A673 (cell line): ENCODE data around the gene CPNE1. TPM values are rescaled to one million over a fixed set of nuclear protein-coding genes. Genes with fewer than 3 reads are reported as not detected.

Source experiments
- BruUV-seq: library from RNA; stranded (reverse); fragments of 400-500 nt; replicated peaks from 2 replicates; lab custom pipeline; 2021; lab: Mats Ljungman, UMichigan
- CTCF ChIA-PET: fragments of 300-600 bp; sonication (Branson Sonifier 250); formaldehyde crosslinking; loops from one replicate; lab custom pipeline; 2022; ENCODE audit warnings: antibody characterized with exemption; lab: Charles Lee
- POLR2A ChIA-PET: fragments of 300-600 bp; sonication (Branson Sonifier 250); formaldehyde crosslinking; loops from one replicate; lab custom pipeline; 2022; ENCODE audit warnings: antibody characterized with exemption; ENCODE audit not compliant: low non-redundant PET; lab: Charles Lee
- DNase-seq: peaks from one replicate; pipeline ENCODE4 v3.0.0-alpha.2; 2015; ENCODE audit warnings: low spot score
- H3K27ac ChIP-seq: fragments of 200-600 bp; sonication (generic); 2 replicates; pipeline ENCODE4 v1.5.1; 2016; ENCODE audit warnings: mixed run types, low read depth, mild to moderate bottlenecking, mixed read lengths, antibody characterized with exemption, low read length; ENCODE audit not compliant: poor library complexity, severe bottlenecking
- H3K27me3 ChIP-seq: fragments of 200-600 bp; sonication (generic); replicated peaks from 2 replicates; pipeline ENCODE4 v1.6.1; 2017; ENCODE audit warnings: mixed run types, low read depth, mild to moderate bottlenecking, mixed read lengths, antibody characterized with exemption, low read length; ENCODE audit not compliant: insufficient read depth, poor library complexity
- H3K36me3 ChIP-seq: fragments of 200-600 bp; sonication (generic); 2 replicates; pipeline ENCODE4 v1.6.1; 2016; ENCODE audit warnings: mixed run types, mild to moderate bottlenecking, mixed read lengths, antibody characterized with exemption, low read length; ENCODE audit not compliant: insufficient read depth, poor library complexity, severe bottlenecking
- H3K4me1 ChIP-seq: fragments of 200-600 bp; sonication (generic); 2 replicates; pipeline ENCODE4 v1.6.1; 2017; ENCODE audit warnings: mixed run types, mild to moderate bottlenecking, mixed read lengths, antibody characterized with exemption, low read length; ENCODE audit not compliant: insufficient read depth, poor library complexity, severe bottlenecking
- H3K4me3 ChIP-seq: fragments of 200-600 bp; sonication (generic); 2 replicates; pipeline ENCODE4 v1.5.1; 2016; ENCODE audit warnings: low read depth, mixed run types, mild to moderate bottlenecking, mixed read lengths, low read length; ENCODE audit not compliant: poor library complexity, severe bottlenecking
- H3K9me3 ChIP-seq: fragments of 200-600 bp; sonication (generic); 2 replicates; pipeline ENCODE4 v1.6.1; 2016; ENCODE audit warnings: mixed run types, low read depth, mild to moderate bottlenecking, mixed read lengths, antibody characterized with exemption, low read length; ENCODE audit not compliant: poor library complexity, severe bottlenecking
- EZH2 ChIP-seq: fragments of 200-600 bp; sonication (generic); IDR thresholded peaks from 2 replicates; pipeline ENCODE4 v1.6.1; 2017; ENCODE audit warnings: borderline replicate concordance, low read depth, mild to moderate bottlenecking, mixed read lengths, antibody characterized with exemption, low read length; ENCODE audit not compliant: poor library complexity, severe bottlenecking
- intact Hi-C: fragments of 100-400 bp; cut with micrococcal nuclease; formaldehyde crosslinking; loops from one replicate; pipeline ENCODE4 v1.10.0; 2022; ENCODE audit not compliant: unreplicated experiment
- total RNA-seq: library from RNA; stranded (reverse); gene quantifications from 2 replicates; pipeline ENCODE4 v1.2.3, GENCODE V29; 2021
- TF ChIP-seq, protein P1 (sequence below): fragments of 300-800, 200-600 bp; sonication (generic); conservative IDR thresholded peaks from 2 replicates; pipeline ENCODE4 v1.5.1; 2017; ENCODE audit warnings: low read depth, mild to moderate bottlenecking, antibody characterized with exemption, low read length, moderate library complexity, mixed read lengths

Gene CPNE1
- total RNA-seq, 1 experiment from 2014 or later: 273 TPM

- Histone ChIP-seq H3K27ac (peak overlapping the region; percentile 89), H3K4me1 (peaks cover 28% of the 10 kb centered on the region), H3K9me3 (no peaks in the 10 kb centered on the region), H3K27me3 (no peaks in the 10 kb centered on the region), H3K4me3 (peak overlapping the region; percentile 87), H3K36me3 (peaks cover 30% of the 10 kb centered on the region)
- POLR2A ChIA-PET: no interaction called here
- DNase-seq: peak; percentile 26
- TF ChIP-seq, protein P1, sequence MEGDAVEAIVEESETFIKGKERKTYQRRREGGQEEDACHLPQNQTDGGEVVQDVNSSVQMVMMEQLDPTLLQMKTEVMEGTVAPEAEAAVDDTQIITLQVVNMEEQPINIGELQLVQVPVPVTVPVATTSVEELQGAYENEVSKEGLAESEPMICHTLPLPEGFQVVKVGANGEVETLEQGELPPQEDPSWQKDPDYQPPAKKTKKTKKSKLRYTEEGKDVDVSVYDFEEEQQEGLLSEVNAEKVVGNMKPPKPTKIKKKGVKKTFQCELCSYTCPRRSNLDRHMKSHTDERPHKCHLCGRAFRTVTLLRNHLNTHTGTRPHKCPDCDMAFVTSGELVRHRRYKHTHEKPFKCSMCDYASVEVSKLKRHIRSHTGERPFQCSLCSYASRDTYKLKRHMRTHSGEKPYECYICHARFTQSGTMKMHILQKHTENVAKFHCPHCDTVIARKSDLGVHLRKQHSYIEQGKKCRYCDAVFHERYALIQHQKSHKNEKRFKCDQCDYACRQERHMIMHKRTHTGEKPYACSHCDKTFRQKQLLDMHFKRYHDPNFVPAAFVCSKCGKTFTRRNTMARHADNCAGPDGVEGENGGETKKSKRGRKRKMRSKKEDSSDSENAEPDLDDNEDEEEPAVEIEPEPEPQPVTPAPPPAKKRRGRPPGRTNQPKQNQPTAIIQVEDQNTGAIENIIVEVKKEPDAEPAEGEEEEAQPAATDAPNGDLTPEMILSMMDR: no peak
- TF ChIP-seq EZH2: no peak
- CTCF ChIA-PET: no interaction called here
- intact Hi-C loops: loop anchor here (2.0 kb wide), 1 partner anchor 82 kb away; no protein-coding TSS in a partner anchor
- no TSS peak for BruUV-seq
Measured at GRCh38 chr20:35698298-35699126, 33.8 kb upstream of the CPNE1 start.

DNA sequence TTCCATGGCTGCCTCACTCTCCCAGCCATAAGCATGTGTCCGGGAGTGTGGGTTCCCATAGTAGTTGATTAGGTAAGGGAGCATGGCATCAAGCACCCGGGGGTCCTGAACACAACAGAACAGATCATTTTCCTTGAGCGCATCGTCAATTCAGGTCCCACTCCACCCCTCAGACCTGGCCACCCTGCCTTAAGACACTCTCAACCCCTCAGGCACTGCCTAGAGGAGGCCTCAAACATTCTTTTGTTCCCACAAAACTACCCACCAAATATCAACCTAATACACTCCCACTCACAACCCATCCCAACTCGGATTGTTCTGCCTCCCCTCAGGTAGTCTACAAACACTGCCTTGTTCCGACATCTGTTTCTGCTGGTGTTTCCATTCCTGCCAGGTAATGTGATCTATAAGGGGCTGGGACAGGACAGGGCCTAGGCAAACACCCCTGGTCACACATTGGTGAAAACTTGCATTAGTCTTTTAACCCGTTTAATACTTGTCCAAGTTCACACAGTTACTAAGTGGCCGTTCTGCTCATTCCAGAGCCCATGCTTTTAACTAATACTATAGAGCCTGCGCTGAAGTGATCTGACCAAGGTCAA lies 33.1 kb upstream of the CPNE1 start:
- Histone ChIP-seq H3K9me3 (no peaks in the 10 kb centered on the region), H3K4me3 (peak overlapping the region; percentile 87), H3K4me1 (peaks cover 22% of the 10 kb centered on the region), H3K36me3 (peaks cover 23% of the 10 kb centered on the region), H3K27me3 (no peaks in the 10 kb centered on the region), H3K27ac (no peak overlapping the region)
- intact Hi-C loops: loop anchor here (2.0 kb wide), 1 partner anchor 81 kb away; no protein-coding TSS in a partner anchor
- ChIA-PET POLR2A (no interaction called here), CTCF (no interaction called here)
- BruUV-seq: no TSS peak
- DNase-seq: no peak
- TF ChIP-seq EZH2: no peak
- TF ChIP-seq, protein P1: no peak

DNA sequence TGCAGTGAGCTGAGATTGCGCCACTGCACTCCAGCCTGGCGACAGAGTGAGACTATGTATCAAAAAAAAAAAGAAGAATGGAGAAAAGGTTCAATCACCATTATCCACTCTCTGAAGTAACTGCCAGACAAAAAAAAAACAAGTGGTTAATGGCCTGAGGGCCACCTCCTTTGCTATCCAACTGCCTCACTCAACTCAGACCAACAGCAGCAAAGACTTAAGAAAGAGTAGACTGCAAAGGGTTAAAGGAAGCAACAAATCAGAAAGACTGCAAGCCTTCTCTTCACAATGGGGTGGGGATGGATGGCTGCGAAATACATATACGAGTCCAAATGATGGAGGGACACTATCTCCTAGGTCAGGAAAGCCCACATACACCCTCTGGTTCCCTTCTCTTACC lies 31.3 kb upstream of the CPNE1 start:
- H3K27me3 ChIP-seq: no peaks in the 10 kb centered on the region
- no peak for TF ChIP-seq EZH2
- TF ChIP-seq, protein P1: no peak
- no peak overlapping the region for H3K4me3 ChIP-seq
- peaks cover 15% of the 10 kb centered on the region for H3K4me1 ChIP-seq
- H3K27ac ChIP-seq: no peak overlapping the region
- intact Hi-C loops: no loop called here
- ChIA-PET CTCF (no interaction called here), POLR2A (no interaction called here)
- peaks cover 7% of the 10 kb centered on the region for H3K36me3 ChIP-seq
- no TSS peak for BruUV-seq
- DNase-seq: no peak
- H3K9me3 ChIP-seq: no peaks in the 10 kb centered on the region
